Mesothelial cell of epicardium (in vitro differentiated cells): Measurements from ENCODE around the gene CSF2. TPM values are rescaled to one million over a fixed set of nuclear protein-coding genes. Genes with fewer than 3 reads are reported as not detected.
"Not testable (repeated sequence)": the region's sequence is repeated elsewhere in the genome, so short reads cannot be mapped to it uniquely, and the experiment has no call there.

Experiments used
- DNase-seq, 2 experiments: peaks; one replicate each; pipeline ENCODE4 v3.0.0; 2021; ENCODE audit warnings: low spot score in 2 of 2; ENCODE audit not compliant: unreplicated experiment in 2 of 2
- H3K27ac Mint-ChIP-seq: 2 replicates; pipeline ENCODE4 v1.8.0; 2021; ENCODE audit warnings: mixed read lengths
- H3K27me3 Mint-ChIP-seq: 2 replicates; pipeline ENCODE4 v1.8.0; 2021; ENCODE audit warnings: low read depth, mixed read lengths
- H3K36me3 Mint-ChIP-seq: 2 replicates; pipeline ENCODE4 v1.8.0; 2021; ENCODE audit warnings: mixed read lengths
- H3K4me1 Mint-ChIP-seq: 2 replicates; pipeline ENCODE4 v1.8.0; 2021; ENCODE audit warnings: mixed read lengths
- H3K4me3 Mint-ChIP-seq: 2 replicates; pipeline ENCODE4 v1.8.0; 2021; ENCODE audit warnings: mild to moderate bottlenecking, moderate library complexity, mixed read lengths
- H3K9me3 Mint-ChIP-seq: 2 replicates; pipeline ENCODE4 v1.8.0; 2021; ENCODE audit warnings: mixed read lengths
- total RNA-seq: library from RNA; stranded (reverse); gene quantifications from 3 replicates; pipeline ENCODE4 v1.2.1, GENCODE V29; 2021
- TF ChIP-seq, protein P1 (sequence below): fragments of 200-600 bp; sonication (generic); IDR thresholded peaks from one replicate; pipeline ENCODE4 v1.5.0; 2021; ENCODE audit warnings: antibody characterized with exemption; ENCODE audit not compliant: unreplicated experiment

The CSF2 gene
- total RNA-seq, 1 donor from 2014 or later: not detected

DNA sequence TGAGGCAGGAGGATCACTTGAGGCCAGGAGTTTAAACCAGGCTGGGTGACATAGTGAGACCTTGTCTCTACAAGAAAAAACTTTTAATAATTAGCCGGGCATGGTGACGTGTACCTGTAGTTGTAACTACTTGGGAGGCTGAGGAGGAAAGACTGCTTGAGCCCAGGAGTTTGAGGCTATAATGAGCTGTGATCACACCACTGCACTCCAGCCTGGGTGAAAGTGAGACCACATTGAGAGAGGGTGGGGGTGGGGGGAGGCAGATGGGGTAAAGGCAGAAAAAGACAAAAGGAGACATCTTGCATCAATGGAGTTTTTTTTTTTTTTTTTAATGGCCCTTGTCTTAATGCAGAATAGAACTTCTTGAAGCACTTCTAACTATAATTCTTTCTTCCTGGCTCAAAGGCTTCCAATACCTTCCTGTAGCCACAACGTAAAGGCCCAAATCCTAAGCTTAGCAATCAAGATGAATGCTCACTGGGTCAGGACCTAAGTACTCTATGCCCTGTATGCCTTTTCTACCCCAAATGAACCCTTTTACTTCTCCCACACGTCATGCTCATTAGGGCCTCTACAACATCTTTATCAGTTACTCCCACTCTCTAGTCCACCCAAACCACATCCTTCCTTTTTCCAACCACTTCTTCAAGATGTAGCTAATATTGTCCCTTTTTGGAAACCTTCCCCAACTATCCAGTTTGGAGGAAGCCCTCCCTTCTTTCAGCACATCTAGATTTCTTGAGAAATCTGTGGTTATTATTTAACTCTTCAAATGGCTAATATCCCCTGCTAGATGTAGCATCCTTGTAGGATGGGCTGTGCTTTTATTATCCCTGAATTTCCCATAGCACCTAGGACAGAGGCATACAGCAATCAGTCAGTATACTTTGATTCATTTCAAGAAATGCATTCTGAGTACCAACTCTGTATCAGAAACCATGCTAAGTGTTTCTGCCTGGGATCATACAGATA lies 40.8 kb downstream of the CSF2 start:
- no peak overlapping the region for H3K4me3 Mint-ChIP-seq
- DNase-seq: no peak
- peaks cover 3% of the 10 kb centered on the region for H3K27me3 Mint-ChIP-seq
- no peak overlapping the region for H3K27ac Mint-ChIP-seq
- TF ChIP-seq, protein P1, sequence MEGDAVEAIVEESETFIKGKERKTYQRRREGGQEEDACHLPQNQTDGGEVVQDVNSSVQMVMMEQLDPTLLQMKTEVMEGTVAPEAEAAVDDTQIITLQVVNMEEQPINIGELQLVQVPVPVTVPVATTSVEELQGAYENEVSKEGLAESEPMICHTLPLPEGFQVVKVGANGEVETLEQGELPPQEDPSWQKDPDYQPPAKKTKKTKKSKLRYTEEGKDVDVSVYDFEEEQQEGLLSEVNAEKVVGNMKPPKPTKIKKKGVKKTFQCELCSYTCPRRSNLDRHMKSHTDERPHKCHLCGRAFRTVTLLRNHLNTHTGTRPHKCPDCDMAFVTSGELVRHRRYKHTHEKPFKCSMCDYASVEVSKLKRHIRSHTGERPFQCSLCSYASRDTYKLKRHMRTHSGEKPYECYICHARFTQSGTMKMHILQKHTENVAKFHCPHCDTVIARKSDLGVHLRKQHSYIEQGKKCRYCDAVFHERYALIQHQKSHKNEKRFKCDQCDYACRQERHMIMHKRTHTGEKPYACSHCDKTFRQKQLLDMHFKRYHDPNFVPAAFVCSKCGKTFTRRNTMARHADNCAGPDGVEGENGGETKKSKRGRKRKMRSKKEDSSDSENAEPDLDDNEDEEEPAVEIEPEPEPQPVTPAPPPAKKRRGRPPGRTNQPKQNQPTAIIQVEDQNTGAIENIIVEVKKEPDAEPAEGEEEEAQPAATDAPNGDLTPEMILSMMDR: no peak
- H3K36me3 Mint-ChIP-seq: no peaks in the 10 kb centered on the region
- H3K9me3 Mint-ChIP-seq: peaks cover 4% of the 10 kb centered on the region
- no peaks in the 10 kb centered on the region for H3K4me1 Mint-ChIP-seq

DNA sequence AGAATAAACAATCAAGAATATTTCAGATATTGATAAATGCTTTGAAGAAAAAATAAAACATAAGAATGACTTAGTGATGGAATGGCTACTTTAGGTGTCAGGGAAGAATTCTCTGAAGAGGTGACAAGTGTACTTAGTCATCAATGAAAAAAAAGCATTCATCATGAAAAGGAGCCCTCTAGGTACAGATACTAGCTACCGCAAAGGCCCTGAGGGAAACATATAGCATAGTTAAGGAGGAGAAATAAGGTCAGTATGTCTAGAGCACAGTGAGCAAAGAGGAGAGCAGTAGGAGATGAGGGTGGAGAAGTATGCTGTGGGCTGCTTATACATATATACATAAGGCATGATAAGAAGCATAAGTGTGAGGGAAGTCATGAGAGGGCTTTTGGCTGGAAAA lies 41.8 kb downstream of the CSF2 start:
- Mint-ChIP-seq H3K27ac (no peak overlapping the region), H3K4me1 (no peaks in the 10 kb centered on the region), H3K9me3 (peaks cover 4% of the 10 kb centered on the region), H3K4me3 (no peak overlapping the region), H3K36me3 (no peaks in the 10 kb centered on the region), H3K27me3 (peaks cover 4% of the 10 kb centered on the region)
- TF ChIP-seq, protein P1: no peak
- no peak for DNase-seq

DNA sequence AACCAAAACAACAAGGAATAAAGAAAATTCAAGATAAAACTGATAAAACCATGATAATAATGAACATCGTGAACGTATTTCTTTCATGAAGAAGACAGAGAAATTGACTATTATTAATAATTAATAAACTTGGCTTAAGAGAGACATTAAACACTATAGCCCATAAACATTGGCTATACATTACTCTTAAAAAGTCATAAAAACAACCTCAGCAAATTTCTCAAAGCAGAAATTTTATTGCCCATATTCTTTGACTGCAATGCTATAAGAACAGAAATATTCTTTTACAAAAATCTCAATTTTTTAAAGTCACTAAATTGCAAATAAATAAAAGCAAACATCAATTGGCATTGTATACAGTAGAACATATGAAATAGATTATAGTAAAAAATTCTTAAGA lies 42.5 kb downstream of the CSF2 start:
- Mint-ChIP-seq H3K27me3 (peaks cover 11% of the 10 kb centered on the region), H3K27ac (no peak overlapping the region), H3K36me3 (no peaks in the 10 kb centered on the region), H3K4me3 (no peak overlapping the region), H3K9me3 (peaks cover 4% of the 10 kb centered on the region), H3K4me1 (no peaks in the 10 kb centered on the region)
- no peak for DNase-seq
- TF ChIP-seq, protein P1: no peak

DNA sequence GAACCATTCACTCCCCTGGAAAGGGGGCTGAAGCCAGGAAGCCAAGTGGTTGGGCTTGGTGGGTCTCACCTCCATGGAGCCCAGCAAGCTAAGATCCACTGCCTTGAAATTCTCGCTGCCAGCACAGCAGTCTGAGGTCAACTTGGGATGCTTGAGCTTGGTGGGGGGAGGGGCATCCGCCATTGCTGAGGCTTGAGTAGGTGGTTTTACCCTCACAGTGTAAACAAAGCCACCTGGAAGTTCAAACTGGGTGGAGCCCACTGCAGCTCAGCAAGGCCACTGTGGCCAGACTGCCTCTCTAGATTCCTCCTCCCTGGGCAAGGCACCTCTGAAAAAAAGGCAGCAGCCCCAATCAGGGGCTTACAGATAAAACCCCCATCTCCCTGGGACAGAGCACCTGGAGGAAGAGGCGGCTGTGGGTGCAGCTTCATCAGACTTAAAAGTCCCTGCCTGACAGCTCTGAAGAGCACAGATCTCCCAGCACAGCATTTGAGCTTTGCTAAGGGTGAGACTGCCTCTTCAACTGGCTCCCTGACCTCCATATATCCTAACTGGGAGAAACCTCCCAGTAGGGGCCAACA lies 43.4 kb downstream of the CSF2 start:
- not testable (repeated sequence) for H3K9me3 Mint-ChIP-seq, DNase-seq, H3K4me1 Mint-ChIP-seq, H3K4me3 Mint-ChIP-seq, H3K36me3 Mint-ChIP-seq, H3K27ac Mint-ChIP-seq
- peaks cover 20% of the 10 kb centered on the region for H3K27me3 Mint-ChIP-seq

DNA sequence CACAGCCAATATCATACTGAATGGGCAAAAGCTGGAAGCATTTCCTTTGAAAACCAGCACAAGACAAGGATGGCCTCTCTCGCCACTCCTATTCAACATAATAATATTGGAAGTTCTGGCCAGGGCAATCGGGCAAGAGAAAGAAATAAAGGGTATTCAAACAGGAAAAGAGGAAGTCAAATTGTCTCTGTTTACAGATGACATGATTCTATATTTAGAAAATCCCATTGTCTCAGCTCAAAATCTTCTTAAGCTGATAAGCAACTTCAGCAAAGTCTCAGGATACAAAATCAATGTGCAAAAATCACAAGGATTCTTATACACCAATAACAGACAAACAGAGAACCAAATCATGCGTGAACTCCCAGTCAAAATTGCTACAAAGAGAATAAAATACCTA lies 47.1 kb downstream of the CSF2 start:
- H3K27ac Mint-ChIP-seq, DNase-seq, H3K4me3 Mint-ChIP-seq, H3K36me3 Mint-ChIP-seq, H3K4me1 Mint-ChIP-seq: not testable (repeated sequence)
- peaks cover 11% of the 10 kb centered on the region for H3K9me3 Mint-ChIP-seq
- H3K27me3 Mint-ChIP-seq: peaks cover 34% of the 10 kb centered on the region

DNA sequence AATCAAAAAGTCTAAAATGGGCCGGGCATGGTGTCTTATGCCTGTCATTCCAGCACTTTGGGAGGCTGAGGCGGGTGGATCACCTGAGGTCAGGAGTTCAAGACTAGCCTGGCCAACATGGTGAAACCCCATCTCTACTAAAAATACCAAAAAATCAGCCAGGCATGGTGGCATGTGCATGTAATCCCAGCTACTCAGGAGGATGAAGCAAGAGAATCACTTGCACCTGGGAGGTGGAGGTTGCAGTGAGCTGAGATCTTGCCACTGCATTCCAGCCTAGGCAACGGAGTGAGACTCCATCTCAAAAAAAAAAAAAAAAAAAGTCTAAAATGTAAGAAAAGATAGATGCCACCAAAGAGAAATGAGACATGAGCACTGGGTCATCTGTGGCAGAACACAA lies 49.4 kb downstream of the CSF2 start:
- peaks cover 50% of the 10 kb centered on the region for H3K27me3 Mint-ChIP-seq
- H3K4me3 Mint-ChIP-seq, H3K27ac Mint-ChIP-seq, H3K36me3 Mint-ChIP-seq, H3K4me1 Mint-ChIP-seq, DNase-seq: not testable (repeated sequence)
- peaks cover 14% of the 10 kb centered on the region for H3K9me3 Mint-ChIP-seq

DNA sequence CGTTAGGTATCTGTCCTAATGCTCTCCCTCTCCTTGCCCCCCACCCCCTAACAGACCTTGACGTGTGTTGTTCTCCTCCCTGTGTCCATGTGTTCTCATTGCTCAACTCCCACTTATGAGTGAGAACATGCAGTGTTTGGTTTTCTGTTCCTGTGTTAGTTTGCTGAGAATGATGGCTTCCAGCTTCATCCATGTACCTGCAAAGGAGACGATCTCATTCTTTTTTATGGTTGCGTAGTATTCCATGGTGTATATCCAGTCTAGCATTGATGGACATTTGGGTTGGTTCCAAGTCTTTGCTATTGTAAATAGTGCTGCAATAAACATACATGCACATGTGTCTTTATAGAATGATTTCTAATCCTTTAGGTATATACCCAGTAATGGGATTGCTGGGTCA lies 50.0 kb downstream of the CSF2 start:
- H3K4me3 Mint-ChIP-seq, H3K27ac Mint-ChIP-seq, H3K36me3 Mint-ChIP-seq, DNase-seq, H3K4me1 Mint-ChIP-seq: not testable (repeated sequence)
- Mint-ChIP-seq H3K9me3 (peaks cover 14% of the 10 kb centered on the region), H3K27me3 (peaks cover 56% of the 10 kb centered on the region)

Other genes with a start within 250 kb of the CSF2 start
- not detected in 3 replicates for gene MEIKIN, start 128.1 kb upstream of the CSF2 start, total RNA-seq
- not detected in 3 replicates for gene ACSL6, start 62.1 kb upstream of the CSF2 start, total RNA-seq
- gene IL3, start 13.1 kb upstream of the CSF2 start, total RNA-seq: not detected in 3 replicates
- 66.3 to 68.7 TPM (median 66.9 TPM) in 3 replicates for gene P4HA2, start 154.1 kb downstream of the CSF2 start, total RNA-seq
- gene PDLIM4, start 183.9 kb downstream of the CSF2 start, total RNA-seq: 48.8 to 50.7 TPM (median 50.1 TPM) in 3 replicates
- gene SLC22A4, start 220.6 kb downstream of the CSF2 start, total RNA-seq: 2.1 to 2.4 TPM (median 2.2 TPM) in 3 replicates